ENCODE results near the gene MUS81. TPM values are rescaled to one million over a fixed set of nuclear protein-coding genes. Genes with fewer than 3 reads are reported as not detected.
A peak's percentile ranks its signal among the peaks of the same experiment; 100 is the strongest.

MUS81 gene
- total RNA-seq, 2 experiments from 2014 or later: 102 to 130 TPM

- intact Hi-C loops (cut with micrococcal nuclease; ENCODE audit: unreplicated experiment): loop anchor here (1.0 to 5.0 kb wide), 2 partner anchors 105 to 248 kb away; no protein-coding TSS in a partner anchor
- H4K20me1 ChIP-seq (ENCODE audit: insufficient read depth, low read length): no peaks in the 10 kb centered on the region
- DNase-seq (ENCODE audit: low spot score): peak; percentile 83
- H3K4me2 ChIP-seq (ENCODE audit: low read length): peak overlapping the region; percentile 55
- BruUV-seq (replicated peaks): no TSS peak
- H3K36me3 ChIP-seq (ENCODE audit: insufficient read depth, low read length): peaks cover 53% of the 10 kb centered on the region
- no peak overlapping the region for H3K4me3 ChIP-seq (ENCODE audit: low read depth, low read length, poor library complexity, severe bottlenecking)
- H2AFZ ChIP-seq (ENCODE audit: low read length): no peak overlapping the region
- peaks cover 16% of the 10 kb centered on the region; the same call in 1 of the 2 replicates for H3K79me2 ChIP-seq (ENCODE audit: insufficient read depth, low read depth, low read length)
- ChIA-PET POLR2A (interaction anchor here (0.6 to 1.2 kb wide), 8 partner anchors 10 to 221 kb away, joined by 3 to 7 read pairs (median 3); partner anchors contain the start of gene MUS81), CTCF (ENCODE audit: unreplicated experiment) (interaction anchor here (0.6 to 0.7 kb wide), 5 partner anchors 9 to 104 kb away, joined by 3 to 5 read pairs (median 3); no protein-coding TSS in a partner anchor)
- no peaks in the 10 kb centered on the region for H3K9me2 ChIP-seq (ENCODE audit: insufficient read depth, low read length)
- H3K9me3 ChIP-seq (ENCODE audit: low read length): no peaks in the 10 kb centered on the region
- H3K27ac ChIP-seq (ENCODE audit: low read depth, low read length, poor library complexity, severe bottlenecking): no peak overlapping the region
- TF ChIP-seq CTCF (conservative IDR thresholded peaks at IDR 0.05; ENCODE audit: low read length) (peak; percentile 99), EZH2phosphoT487 (IDR thresholded peaks at IDR 0.05; ENCODE audit: borderline replicate concordance, low read depth, low read length) (no peak)
- H3K4me1 ChIP-seq (ENCODE audit: insufficient read depth, low read length, poor library complexity, severe bottlenecking): peaks cover 45% of the 10 kb centered on the region
Observed at GRCh38 chr11:65884716-65885092, 24.5 kb downstream of the MUS81 start.

GRCh38 chr11:65885231-65885630 lies 25.0 kb downstream of the MUS81 start:
- H3K79me2 ChIP-seq (ENCODE audit: insufficient read depth, low read depth, low read length): peaks cover 16% of the 10 kb centered on the region; the same call in 1 of the 2 replicates
- H3K9me2 ChIP-seq (ENCODE audit: insufficient read depth, low read length): no peaks in the 10 kb centered on the region
- H3K4me1 ChIP-seq (ENCODE audit: insufficient read depth, low read length, poor library complexity, severe bottlenecking): peaks cover 50% of the 10 kb centered on the region
- H3K36me3 ChIP-seq (ENCODE audit: insufficient read depth, low read length): peaks cover 53% of the 10 kb centered on the region
- TF ChIP-seq EZH2phosphoT487 (IDR thresholded peaks at IDR 0.05; ENCODE audit: borderline replicate concordance, low read depth, low read length) (no peak), CTCF (conservative IDR thresholded peaks at IDR 0.05; ENCODE audit: low read length) (no peak)
- no peak overlapping the region for H3K27ac ChIP-seq (ENCODE audit: low read depth, low read length, poor library complexity, severe bottlenecking)
- no peaks in the 10 kb centered on the region for H3K9me3 ChIP-seq (ENCODE audit: low read length)
- CTCF ChIA-PET (ENCODE audit: unreplicated experiment): interaction anchor here (0.6 kb wide), 1 partner anchor 9 kb away, joined by 3 read pairs; no protein-coding TSS in a partner anchor
- H3K4me3 ChIP-seq (ENCODE audit: low read depth, low read length, poor library complexity, severe bottlenecking): no peak overlapping the region
- no peaks in the 10 kb centered on the region for H4K20me1 ChIP-seq (ENCODE audit: insufficient read depth, low read length)
- no TSS peak for BruUV-seq (replicated peaks)
- intact Hi-C loops (cut with micrococcal nuclease; ENCODE audit: unreplicated experiment): loop anchor here (5.0 kb wide), 1 partner anchor 247 kb away; no protein-coding TSS in a partner anchor
- H3K4me2 ChIP-seq (ENCODE audit: low read length): peak overlapping the region; percentile 55
- H2AFZ ChIP-seq (ENCODE audit: low read length): no peak overlapping the region
- POLR2A ChIA-PET: interaction anchor here (0.6 to 1.2 kb wide), 9 partner anchors 9 to 221 kb away, joined by 3 to 7 read pairs (median 3); partner anchors contain the start of gene MUS81
- no peak for DNase-seq (ENCODE audit: low spot score)
